HEK293 (cell line): ENCODE results near the gene HS3ST5.
"Not testable (repeated sequence)": the region's sequence is repeated elsewhere in the genome, so short reads cannot be mapped to it uniquely, and the experiment has no call there.

Experiments used
- CTCF ChIA-PET: fragments of 350-600 bp; formaldehyde crosslinking; extraction: SDS; loops from one replicate; lab custom pipeline; 2021; ENCODE audit warnings: antibody characterized with exemption; lab: Yijun Ruan, JAX
- POLR2A ChIA-PET: fragments of 300-600 bp; formaldehyde crosslinking; extraction: SDS; loops from one replicate; lab custom pipeline; 2020; ENCODE audit warnings: antibody characterized with exemption, inconsistent platforms; lab: Yijun Ruan, JAX
- H3K27ac ChIP-seq: fragments of 200-500 bp; sonication (Bioruptor generic); 2 replicates; pipeline ENCODE4 v1.5.1; 2014; ENCODE audit warnings: low read depth, low read length, control low read depth, inconsistent platforms; ENCODE audit errors: extremely low read depth
- H3K36me3 ChIP-seq, 2 experiments: fragments of 200-500 bp in 1 of 2; sonication (Bioruptor generic) in 1 of 2; 1 replicate in 1 of 2; 2 replicates in 1 of 2; pipeline ENCODE4 v1.5.1; 2014 to 2017; ENCODE audit warnings: inconsistent platforms in 2 of 2, low read length in 2 of 2; ENCODE audit not compliant: control insufficient read depth in 2 of 2, insufficient read depth in 1 of 2
- H3K4me1 ChIP-seq: fragments of 200-500 bp; sonication (Bioruptor generic); 2 replicates; pipeline ENCODE4 v1.5.1; 2014; ENCODE audit warnings: mild to moderate bottlenecking, low read length, inconsistent platforms; ENCODE audit not compliant: control insufficient read depth, insufficient read depth
- H3K4me3 ChIP-seq: 2 replicates; pipeline ENCODE4 v1.5.1; 2011; ENCODE audit warnings: low read depth, mild to moderate bottlenecking, control low read depth, low read length, moderate library complexity
- H3K9me3 ChIP-seq: fragments of 200-500 bp; sonication (Bioruptor generic); 2 replicates; pipeline ENCODE4 v1.5.1; 2014; ENCODE audit warnings: low read depth, low read length, inconsistent platforms; ENCODE audit not compliant: control insufficient read depth, insufficient read depth
- BCL11B ChIP-seq: fragments of 450-650 bp; formaldehyde crosslinking; IDR thresholded peaks from 2 replicates; pipeline ENCODE4 v1.5.1; 2016; ENCODE audit warnings: low read depth, missing biosample characterization, missing genetic modification characterization
- PRDM1 ChIP-seq: fragments of 450-650 bp; formaldehyde crosslinking; IDR thresholded peaks from 2 replicates; pipeline ENCODE4; 2016; ENCODE audit warnings: missing biosample characterization, missing genetic modification characterization
- TCF7L2 ChIP-seq: IDR thresholded peaks from 2 replicates; pipeline ENCODE4 v1.6.1; 2011; ENCODE audit warnings: low read depth, mild to moderate bottlenecking, inconsistent platforms, low read length, moderate library complexity, borderline replicate concordance
- WT1 ChIP-seq: fragments of 450-650 bp; formaldehyde crosslinking; IDR thresholded peaks from 2 replicates; pipeline ENCODE4 v1.5.1; 2016; ENCODE audit warnings: missing biosample characterization, missing genetic modification characterization
- ZNF146 ChIP-seq: fragments of 450-650 bp; formaldehyde crosslinking; IDR thresholded peaks from 2 replicates; pipeline ENCODE4 v1.5.1; 2016; ENCODE audit warnings: missing biosample characterization, missing genetic modification characterization
- ZNF23 ChIP-seq: fragments of 450-650 bp; formaldehyde crosslinking; IDR thresholded peaks from 2 replicates; pipeline ENCODE4 v1.5.1; 2016; ENCODE audit warnings: missing biosample characterization, missing genetic modification characterization, borderline replicate concordance
- ZNF335 ChIP-seq: fragments of 450-650 bp; formaldehyde crosslinking; conservative IDR thresholded peaks from 2 replicates; pipeline ENCODE4 v1.5.1; 2016; ENCODE audit warnings: missing biosample characterization, missing genetic modification characterization
- ZNF366 ChIP-seq: fragments of 450-650 bp; formaldehyde crosslinking; conservative IDR thresholded peaks from 2 replicates; pipeline ENCODE4 v1.5.1; 2016; ENCODE audit warnings: missing biosample characterization, missing genetic modification characterization
- ZNF664 ChIP-seq: fragments of 450-650 bp; formaldehyde crosslinking; IDR thresholded peaks from 2 replicates; pipeline ENCODE4 v1.5.1; 2016; ENCODE audit warnings: missing biosample characterization, missing genetic modification characterization
- TF ChIP-seq, protein P1 (sequence below): fragments of 450-650 bp; formaldehyde crosslinking; optimal IDR thresholded peaks from 2 replicates; pipeline ENCODE3; 2016; ENCODE audit warnings: missing biosample characterization, mild to moderate bottlenecking, missing genetic modification characterization
- TF ChIP-seq, protein P2 (sequence below): fragments of 450-650 bp; formaldehyde crosslinking; IDR thresholded peaks from 2 replicates; pipeline ENCODE4 v1.5.1; 2017; ENCODE audit warnings: missing biosample characterization, missing genetic modification characterization
- TF ChIP-seq, protein P3 (sequence below): fragments of 450-650 bp; formaldehyde crosslinking; IDR thresholded peaks from 2 replicates; pipeline ENCODE4 v1.5.1; 2016; ENCODE audit warnings: missing biosample characterization, missing genetic modification characterization
- TF ChIP-seq, protein P4 (sequence below): fragments of 450-650 bp; formaldehyde crosslinking; IDR thresholded peaks from 2 replicates; pipeline ENCODE4 v1.5.1; 2016; ENCODE audit warnings: missing biosample characterization, missing genetic modification characterization
- TF ChIP-seq, protein P5 (sequence below): sonication (generic); formaldehyde crosslinking; IDR thresholded peaks from 2 replicates; pipeline ENCODE4 v1.8.1; 2022; ENCODE audit warnings: mild to moderate bottlenecking, moderate library complexity, missing genetic modification reagents
- TF ChIP-seq, protein P6 (sequence below): fragments of 450-650 bp; formaldehyde crosslinking; IDR thresholded peaks from 2 replicates; pipeline ENCODE4 v1.5.1; 2016; ENCODE audit warnings: missing biosample characterization, missing genetic modification characterization

Gene HS3ST5

DNA sequence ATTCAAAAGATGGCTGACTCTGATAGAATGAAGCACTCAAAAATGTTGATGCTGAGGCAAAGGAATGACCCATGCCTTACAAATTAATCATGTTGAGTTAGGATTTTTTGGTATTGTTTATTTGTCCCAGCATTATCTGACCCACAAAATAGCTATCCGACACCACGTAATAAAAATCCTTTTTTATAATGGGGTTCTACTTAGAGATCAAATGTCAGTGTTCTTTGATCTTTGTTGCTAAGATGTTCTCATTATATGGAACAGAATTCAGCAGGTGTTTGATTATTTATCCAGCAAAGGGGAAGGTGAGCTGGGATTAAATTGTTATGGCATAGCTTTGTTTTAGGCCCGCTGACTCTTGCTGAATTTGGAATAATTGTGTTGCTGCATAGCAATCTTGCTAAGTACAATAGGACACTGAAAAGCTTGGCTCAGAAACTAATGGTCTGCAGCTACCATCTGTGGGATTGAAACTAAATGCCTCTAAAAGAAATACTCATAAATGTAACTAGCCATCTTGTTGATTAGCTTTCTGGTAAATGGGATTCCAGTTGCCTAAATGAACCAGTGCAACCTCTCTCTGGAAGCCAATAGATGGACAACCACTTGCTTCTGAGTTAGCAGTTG, 191.6 kb downstream of the HS3ST5 start:
- POLR2A ChIA-PET, result no interaction called here
- H3K27ac ChIP-seq, result no peak overlapping the region
- no peaks in the 10 kb centered on the region for H3K9me3 ChIP-seq
- no peaks in the 10 kb centered on the region for H3K4me1 ChIP-seq
- CTCF ChIA-PET, result interaction anchor here (0.7 to 1.4 kb wide), 4 partner anchors 9 to 247 kb away, joined by 3 to 6 read pairs (median 5); no protein-coding TSS in a partner anchor
- no peak overlapping the region for H3K4me3 ChIP-seq
- H3K36me3 ChIP-seq, result no peaks in the 10 kb centered on the region
- TF ChIP-seq, protein P1, sequence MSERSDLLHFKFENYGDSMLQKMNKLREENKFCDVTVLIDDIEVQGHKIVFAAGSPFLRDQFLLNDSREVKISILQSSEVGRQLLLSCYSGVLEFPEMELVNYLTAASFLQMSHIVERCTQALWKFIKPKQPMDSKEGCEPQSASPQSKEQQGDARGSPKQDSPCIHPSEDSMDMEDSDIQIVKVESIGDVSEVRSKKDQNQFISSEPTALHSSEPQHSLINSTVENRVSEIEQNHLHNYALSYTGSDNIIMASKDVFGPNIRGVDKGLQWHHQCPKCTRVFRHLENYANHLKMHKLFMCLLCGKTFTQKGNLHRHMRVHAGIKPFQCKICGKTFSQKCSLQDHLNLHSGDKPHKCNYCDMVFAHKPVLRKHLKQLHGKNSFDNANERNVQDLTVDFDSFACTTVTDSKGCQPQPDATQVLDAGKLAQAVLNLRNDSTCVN (tag by site-specific recombination), result no peak
- TF ChIP-seq TCF7L2 (peak; percentile 72; the same call in 1 of the 2 replicates), ZNF366 (tag by site-specific recombination) (no peak), WT1 (tag by site-specific recombination) (peak; percentile 56), PRDM1 (tag by site-specific recombination) (no peak), ZNF664 (no peak)
- TF ChIP-seq, protein P2, sequence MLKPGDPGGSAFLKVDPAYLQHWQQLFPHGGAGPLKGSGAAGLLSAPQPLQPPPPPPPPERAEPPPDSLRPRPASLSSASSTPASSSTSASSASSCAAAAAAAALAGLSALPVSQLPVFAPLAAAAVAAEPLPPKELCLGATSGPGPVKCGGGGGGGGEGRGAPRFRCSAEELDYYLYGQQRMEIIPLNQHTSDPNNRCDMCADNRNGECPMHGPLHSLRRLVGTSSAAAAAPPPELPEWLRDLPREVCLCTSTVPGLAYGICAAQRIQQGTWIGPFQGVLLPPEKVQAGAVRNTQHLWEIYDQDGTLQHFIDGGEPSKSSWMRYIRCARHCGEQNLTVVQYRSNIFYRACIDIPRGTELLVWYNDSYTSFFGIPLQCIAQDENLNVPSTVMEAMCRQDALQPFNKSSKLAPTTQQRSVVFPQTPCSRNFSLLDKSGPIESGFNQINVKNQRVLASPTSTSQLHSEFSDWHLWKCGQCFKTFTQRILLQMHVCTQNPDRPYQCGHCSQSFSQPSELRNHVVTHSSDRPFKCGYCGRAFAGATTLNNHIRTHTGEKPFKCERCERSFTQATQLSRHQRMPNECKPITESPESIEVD, result no peak

DNA sequence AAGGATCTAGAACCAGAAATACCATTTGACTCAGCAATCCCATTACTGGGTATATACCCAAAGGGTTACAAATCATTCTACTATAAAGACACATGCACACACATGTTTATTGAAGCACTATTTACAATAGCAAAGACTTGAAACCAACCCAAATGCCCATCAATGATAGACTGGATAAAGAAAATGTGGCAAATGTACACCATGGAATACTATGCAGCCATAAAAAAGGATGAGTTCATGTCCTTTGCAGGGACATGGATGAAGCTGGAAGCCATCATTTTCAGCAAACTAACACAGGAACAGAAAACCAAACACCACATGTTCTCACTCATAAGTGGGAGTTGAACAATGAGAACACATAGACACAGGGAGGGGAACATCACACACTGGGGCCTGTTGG, 193.6 kb downstream of the HS3ST5 start:
- H3K36me3 ChIP-seq, H3K4me1 ChIP-seq, H3K27ac ChIP-seq, H3K4me3 ChIP-seq, CTCF ChIA-PET, H3K9me3 ChIP-seq, POLR2A ChIA-PET: not testable (repeated sequence)
- TF ChIP-seq, protein P3, sequence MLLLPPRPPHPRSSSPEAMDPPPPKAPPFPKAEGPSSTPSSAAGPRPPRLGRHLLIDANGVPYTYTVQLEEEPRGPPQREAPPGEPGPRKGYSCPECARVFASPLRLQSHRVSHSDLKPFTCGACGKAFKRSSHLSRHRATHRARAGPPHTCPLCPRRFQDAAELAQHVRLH (tag by site-specific recombination), result 0 out of 2 replicates have a peak, but pooled peaks have one; percentile 52
- TF ChIP-seq ZNF146, result peak; percentile 82

DNA sequence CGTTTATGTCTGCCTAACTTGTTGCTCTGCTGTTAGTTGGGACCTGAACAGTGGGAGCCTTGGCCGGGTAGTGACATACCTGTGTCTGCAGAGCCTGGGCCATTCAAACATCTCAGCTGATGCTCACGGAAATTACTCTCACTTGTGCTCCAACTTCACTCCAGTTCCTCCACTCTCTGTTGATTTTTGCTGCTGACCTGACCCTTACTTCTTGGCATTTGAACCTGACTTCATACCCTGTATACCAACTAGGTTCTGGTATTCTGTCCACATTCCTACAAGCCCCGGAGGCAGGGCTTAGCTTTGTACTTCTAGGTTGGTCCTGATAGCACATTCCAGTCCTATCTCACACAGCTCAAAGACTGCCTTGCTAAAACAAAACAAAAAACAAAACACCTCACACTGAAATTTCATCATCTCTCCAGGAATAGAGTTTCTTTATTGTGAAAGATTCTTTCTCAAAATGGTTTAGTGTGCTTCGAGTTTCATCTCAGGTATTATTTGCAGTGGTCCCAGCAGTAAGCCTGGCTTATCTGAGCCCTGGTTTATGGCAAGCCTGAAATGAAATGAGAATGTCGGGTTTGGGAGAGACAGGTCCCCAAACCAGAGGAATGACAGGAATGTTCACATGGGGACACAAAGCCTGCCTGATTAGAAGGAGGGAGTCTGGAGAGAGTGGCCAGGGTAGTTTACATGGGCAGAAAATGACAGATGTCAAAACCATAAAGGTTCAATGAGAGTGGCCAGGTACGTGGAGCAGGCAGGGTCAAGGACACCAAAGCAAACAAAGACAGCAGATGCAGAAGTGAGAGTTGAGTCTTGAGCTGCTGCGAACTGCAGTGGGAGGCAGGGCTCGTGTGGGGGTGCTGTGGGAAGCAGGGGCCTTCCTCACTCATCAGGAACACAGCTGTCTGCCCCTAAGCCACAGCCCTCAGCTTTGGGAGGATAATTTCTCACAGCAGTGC, 197.7 kb downstream of the HS3ST5 start:
- CTCF ChIA-PET, result interaction anchor here (0.7 to 1.6 kb wide), 3 partner anchors 37 to 90 kb away, joined by 3 to 7 read pairs (median 4); no protein-coding TSS in a partner anchor
- no peak overlapping the region for H3K27ac ChIP-seq
- H3K4me1 ChIP-seq, result no peaks in the 10 kb centered on the region
- H3K4me3 ChIP-seq, result no peak overlapping the region
- POLR2A ChIA-PET, result no interaction called here
- no peaks in the 10 kb centered on the region for H3K9me3 ChIP-seq
- no peaks in the 10 kb centered on the region for H3K36me3 ChIP-seq
- TF ChIP-seq, protein P4, sequence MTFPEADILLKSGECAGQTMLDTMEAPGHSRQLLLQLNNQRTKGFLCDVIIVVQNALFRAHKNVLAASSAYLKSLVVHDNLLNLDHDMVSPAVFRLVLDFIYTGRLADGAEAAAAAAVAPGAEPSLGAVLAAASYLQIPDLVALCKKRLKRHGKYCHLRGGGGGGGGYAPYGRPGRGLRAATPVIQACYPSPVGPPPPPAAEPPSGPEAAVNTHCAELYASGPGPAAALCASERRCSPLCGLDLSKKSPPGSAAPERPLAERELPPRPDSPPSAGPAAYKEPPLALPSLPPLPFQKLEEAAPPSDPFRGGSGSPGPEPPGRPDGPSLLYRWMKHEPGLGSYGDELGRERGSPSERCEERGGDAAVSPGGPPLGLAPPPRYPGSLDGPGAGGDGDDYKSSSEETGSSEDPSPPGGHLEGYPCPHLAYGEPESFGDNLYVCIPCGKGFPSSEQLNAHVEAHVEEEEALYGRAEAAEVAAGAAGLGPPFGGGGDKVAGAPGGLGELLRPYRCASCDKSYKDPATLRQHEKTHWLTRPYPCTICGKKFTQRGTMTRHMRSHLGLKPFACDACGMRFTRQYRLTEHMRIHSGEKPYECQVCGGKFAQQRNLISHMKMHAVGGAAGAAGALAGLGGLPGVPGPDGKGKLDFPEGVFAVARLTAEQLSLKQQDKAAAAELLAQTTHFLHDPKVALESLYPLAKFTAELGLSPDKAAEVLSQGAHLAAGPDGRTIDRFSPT (tag by site-specific recombination), result no peak
- TF ChIP-seq, protein P5, sequence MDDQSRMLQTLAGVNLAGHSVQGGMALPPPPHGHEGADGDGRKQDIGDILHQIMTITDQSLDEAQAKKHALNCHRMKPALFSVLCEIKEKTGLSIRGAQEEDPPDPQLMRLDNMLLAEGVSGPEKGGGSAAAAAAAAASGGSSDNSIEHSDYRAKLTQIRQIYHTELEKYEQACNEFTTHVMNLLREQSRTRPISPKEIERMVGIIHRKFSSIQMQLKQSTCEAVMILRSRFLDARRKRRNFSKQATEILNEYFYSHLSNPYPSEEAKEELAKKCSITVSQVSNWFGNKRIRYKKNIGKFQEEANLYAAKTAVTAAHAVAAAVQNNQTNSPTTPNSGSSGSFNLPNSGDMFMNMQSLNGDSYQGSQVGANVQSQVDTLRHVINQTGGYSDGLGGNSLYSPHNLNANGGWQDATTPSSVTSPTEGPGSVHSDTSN (CRISPR knock-in tag), result no peak
- TF ChIP-seq, protein P6, sequence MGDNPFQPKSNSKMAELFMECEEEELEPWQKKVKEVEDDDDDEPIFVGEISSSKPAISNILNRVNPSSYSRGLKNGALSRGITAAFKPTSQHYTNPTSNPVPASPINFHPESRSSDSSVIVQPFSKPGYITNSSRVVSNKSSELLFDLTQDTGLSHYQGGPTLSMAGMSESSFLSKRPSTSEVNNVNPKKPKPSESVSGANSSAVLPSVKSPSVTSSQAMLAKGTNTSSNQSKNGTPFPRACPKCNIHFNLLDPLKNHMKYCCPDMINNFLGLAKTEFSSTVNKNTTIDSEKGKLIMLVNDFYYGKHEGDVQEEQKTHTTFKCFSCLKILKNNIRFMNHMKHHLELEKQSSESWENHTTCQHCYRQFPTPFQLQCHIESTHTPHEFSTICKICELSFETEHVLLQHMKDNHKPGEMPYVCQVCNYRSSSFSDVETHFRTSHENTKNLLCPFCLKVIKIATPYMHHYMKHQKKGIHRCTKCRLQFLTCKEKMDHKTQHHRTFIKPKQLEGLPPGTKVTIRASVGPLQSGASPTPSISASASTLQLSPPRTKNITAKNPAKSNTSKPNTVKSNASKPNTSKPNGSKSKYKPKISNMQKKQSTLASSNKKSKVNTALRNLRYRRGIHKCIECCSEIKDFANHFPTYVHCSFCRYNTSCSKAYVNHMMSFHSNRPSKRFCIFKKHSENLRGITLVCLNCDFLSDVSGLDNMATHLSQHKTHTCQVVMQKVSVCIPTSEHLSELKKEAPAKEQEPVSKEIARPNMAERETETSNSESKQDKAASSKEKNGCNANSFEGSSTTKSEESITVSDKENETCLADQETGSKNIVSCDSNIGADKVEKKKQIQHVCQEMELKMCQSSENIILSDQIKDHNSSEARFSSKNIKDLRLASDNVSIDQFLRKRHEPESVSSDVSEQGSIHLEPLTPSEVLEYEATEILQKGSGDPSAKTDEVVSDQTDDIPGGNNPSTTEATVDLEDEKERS (tag by site-specific recombination), result no peak
- TF ChIP-seq BCL11B (tag by site-specific recombination) (no peak), ZNF335 (peak; percentile 72), ZNF23 (no peak), TCF7L2 (no peak)
- TF ChIP-seq, protein P1 (tag by site-specific recombination), result no peak
